Brain pericyte (primary cell): ENCODE data around the gene ESPN.
"Not testable (repeated sequence)": the region's sequence is repeated elsewhere in the genome, so short reads cannot be mapped to it uniquely, and the experiment has no call there.

Experiments used
- DNase-seq: peaks from one replicate; pipeline ENCODE4 v3.0.0-alpha.2; 2012; ENCODE audit warnings: low read depth, low spot score

Gene ESPN

GRCh38 chr1:6447016-6447817 lies 22.6 kb downstream of the ESPN start:
- DNase-seq: no peak

GRCh38 chr1:6447818-6448748 lies 23.5 kb downstream of the ESPN start:
- no peak for DNase-seq

GRCh38 chr1:6448749-6449631 lies 24.4 kb downstream of the ESPN start:
- DNase-seq: no peak

GRCh38 chr1:6450005-6450450 lies 25.5 kb downstream of the ESPN start:
- no peak for DNase-seq

- not testable (repeated sequence) for DNase-seq
Observed at GRCh38 chr1:6450486-6450885, 25.9 kb downstream of the ESPN start.

- no peak for DNase-seq
Observed at GRCh38 chr1:6450943-6451373, 26.4 kb downstream of the ESPN start.

- DNase-seq: not testable (repeated sequence)
Observed at GRCh38 chr1:6453895-6454855, 29.6 kb downstream of the ESPN start.

GRCh38 chr1:6454856-6455751 lies 30.5 kb downstream of the ESPN start:
- DNase-seq: no peak

GRCh38 chr1:6455752-6456520 lies 31.4 kb downstream of the ESPN start:
- DNase-seq: not testable (repeated sequence)

- DNase-seq: no peak
Observed at GRCh38 chr1:6456800-6457466, 32.4 kb downstream of the ESPN start.

GRCh38 chr1:6459850-6460265 lies 35.3 kb downstream of the ESPN start:
- DNase-seq: no peak

GRCh38 chr1:6460301-6461050 lies 35.9 kb downstream of the ESPN start:
- DNase-seq: no peak

GRCh38 chr1:6461051-6461530 lies 36.5 kb downstream of the ESPN start:
- DNase-seq: no peak

- DNase-seq: no peak
Observed at GRCh38 chr1:6461538-6462411, 37.2 kb downstream of the ESPN start.

- no peak for DNase-seq
Observed at GRCh38 chr1:6462412-6463119, 38.0 kb downstream of the ESPN start.

GRCh38 chr1:6463120-6463412 lies 38.5 kb downstream of the ESPN start:
- DNase-seq: no peak
